OCI-LY3 (cell line): ENCODE results near the gene FTO.

Source experiments
- CTCF ChIP-seq: fragments of 200-600, 300-600 bp; sonication (generic); IDR thresholded peaks from 2 replicates; pipeline ENCODE4 v1.5.1; 2014; ENCODE audit warnings: antibody characterized with exemption, low read length, low read depth
- EZH2phosphoT487 ChIP-seq: fragments of 200-600 bp; shearing (Covaris generic); IDR thresholded peaks from 2 replicates; pipeline ENCODE4 v1.6.1; 2018; ENCODE audit warnings: antibody characterized with exemption, mixed run types, low read depth

- TF ChIP-seq CTCF (no peak), EZH2phosphoT487 (no peak)
Measured at GRCh38 chr16:54040480-54040879, 336.5 kb downstream of the FTO start.
